GM18502 (cell line): ENCODE data around the gene EPC1.
"Not testable (repeated sequence)": the region's sequence is repeated elsewhere in the genome, so short reads cannot be mapped to it uniquely, and the experiment has no call there.

ENCODE experiments used
- ATAC-seq: cut with Tn5 transposase; IDR thresholded peaks from one replicate; pipeline ENCODE4 v1.9.1; 2021; ENCODE audit warnings: mild to moderate bottlenecking; ENCODE audit not compliant: unreplicated experiment, poor library complexity

EPC1 gene

DNA sequence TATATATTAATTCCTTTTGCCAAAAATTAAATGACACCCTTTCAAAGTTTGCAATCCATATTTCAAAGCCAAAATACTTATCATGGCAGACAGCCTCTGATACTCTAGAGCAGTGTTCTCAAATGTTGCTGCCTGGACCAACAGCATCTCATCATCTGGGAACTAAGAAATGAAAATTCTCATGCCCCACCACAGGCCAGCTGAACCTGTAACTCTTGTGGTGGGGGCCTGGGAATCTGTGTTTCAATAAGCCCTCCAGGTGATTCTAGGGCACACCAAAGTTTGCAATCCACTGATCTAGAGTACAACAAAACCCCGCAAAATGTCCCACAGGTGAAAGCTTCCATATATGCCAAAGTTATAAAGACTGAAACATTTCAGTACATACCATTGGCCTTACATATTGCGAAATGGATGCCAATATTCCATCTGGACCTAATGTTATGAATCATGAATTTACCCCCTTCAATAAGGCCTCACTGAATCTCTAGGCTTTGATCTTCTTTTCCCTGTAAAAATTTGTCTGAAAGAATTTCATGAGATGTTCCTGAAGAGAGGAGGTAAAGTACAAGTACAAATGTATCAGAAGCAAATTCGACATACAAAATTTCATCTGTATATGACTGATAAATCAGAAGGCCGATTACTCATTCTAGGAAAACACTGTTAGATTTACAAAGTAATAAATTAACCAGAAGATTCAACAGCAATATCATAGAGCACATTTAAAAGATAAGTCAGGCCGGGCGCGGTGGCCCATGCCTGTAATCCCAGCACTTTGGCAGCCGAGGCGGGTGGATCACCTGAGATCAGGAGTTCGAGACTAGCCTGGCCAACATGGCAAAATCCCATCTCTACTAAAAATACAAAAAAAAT is 25.3 kb upstream of the EPC1 start:
- no peak for ATAC-seq

DNA sequence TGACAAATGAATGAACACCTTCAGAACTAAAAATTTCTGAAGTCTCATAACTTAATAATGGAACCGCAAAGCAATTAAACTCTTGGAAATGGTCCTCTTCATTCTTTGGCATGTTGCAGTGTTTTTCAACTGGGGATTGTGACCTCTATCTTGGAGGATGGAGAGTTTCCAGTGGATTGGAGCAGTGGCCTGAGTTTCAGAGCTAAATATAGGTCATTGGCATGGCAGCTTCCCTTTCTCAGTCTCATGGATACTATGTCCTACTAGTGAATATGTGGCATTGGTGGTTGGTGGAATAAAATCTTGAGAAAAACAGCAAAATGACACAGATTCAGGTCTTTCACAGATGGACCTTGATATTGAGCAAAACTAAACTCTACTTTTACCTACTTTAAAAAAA is 24.1 kb upstream of the EPC1 start:
- ATAC-seq, result no peak

DNA sequence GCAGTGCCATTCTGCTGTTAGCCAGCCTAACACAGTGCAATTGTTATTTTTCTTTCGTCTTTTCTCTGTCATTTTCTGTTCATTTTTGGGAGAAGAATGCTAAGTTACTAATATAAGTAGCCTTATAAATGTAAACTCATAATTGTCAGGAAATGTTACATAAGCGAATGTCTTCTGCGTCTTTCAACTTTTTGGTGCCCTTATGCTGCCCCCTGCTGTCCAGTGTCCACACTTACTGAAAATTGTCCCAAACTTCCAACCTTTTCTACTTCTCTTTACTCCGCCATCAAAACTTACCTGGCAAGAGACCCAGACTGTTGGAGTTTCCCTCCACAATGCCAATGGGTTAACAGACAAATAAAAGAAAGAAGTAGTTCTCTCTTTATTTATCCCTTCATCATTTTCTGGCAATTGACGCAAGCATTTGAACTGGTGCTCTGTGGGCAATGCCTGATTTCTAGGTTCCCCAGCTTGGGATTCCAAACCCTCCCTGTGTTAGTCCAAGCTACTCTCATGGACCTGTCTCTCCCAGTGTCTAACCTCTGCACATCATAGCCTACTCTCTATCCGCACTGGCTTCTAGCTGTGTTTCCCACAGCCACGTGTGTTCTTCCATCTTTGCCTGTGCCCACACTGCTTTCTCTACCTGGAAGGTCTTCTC is 21.0 kb upstream of the EPC1 start:
- peak; percentile 65 for ATAC-seq

DNA sequence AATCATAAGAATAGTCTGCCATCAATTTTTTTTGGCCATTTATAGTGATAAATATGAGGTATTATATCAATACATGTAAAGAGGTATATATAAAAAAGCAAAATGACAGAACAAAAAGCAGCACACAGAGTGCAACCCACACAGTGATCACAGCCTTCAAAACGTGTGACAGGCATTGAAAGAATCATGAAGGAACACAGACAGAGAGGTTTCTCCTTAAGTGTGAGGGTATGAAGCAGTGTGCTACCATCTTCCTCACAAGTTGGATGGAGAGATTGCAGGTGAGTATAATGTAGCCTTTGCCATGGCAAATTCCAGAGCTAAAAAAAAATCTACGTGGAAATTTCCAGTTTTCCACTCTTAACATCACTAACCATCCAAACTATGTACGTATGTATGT is 19.6 kb upstream of the EPC1 start:
- ATAC-seq, result no peak

DNA sequence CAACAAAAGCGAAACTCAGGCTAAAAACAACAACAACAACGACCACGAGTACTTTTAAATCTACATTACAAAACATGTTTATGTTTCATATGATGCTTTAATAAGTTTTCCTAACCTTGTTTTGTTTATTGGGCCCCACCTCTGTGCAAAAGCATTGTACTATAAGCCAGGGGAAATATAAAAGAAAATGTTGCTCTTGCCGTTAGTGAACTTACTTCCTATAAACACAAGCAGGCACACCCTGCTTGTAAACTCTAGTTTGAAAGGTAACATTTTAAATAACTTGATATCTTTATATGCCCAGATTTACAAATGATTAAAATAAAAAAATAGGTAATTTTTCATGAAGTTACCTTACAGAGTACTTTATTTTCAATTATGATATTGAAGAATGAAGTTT is 19.2 kb upstream of the EPC1 start:
- no peak for ATAC-seq

DNA sequence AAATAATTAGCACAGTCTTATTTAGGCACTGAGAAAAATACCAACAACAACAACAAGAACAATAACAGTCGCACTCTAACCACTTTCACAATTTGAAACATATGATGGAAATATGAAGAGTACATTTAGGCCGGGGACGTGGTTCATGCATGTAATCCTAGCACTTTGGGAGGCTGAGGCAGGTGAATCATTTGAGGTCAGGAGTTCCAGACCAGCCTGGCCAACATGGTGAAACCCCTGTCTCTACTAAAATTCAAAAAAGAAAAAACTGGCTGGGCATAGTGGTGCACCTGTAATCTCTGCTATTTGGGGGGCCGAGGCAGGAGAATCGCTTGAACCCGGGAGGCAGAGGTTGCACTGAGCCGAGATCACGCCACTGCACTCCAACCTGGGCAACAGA is 18.4 kb upstream of the EPC1 start:
- not testable (repeated sequence) for ATAC-seq

DNA sequence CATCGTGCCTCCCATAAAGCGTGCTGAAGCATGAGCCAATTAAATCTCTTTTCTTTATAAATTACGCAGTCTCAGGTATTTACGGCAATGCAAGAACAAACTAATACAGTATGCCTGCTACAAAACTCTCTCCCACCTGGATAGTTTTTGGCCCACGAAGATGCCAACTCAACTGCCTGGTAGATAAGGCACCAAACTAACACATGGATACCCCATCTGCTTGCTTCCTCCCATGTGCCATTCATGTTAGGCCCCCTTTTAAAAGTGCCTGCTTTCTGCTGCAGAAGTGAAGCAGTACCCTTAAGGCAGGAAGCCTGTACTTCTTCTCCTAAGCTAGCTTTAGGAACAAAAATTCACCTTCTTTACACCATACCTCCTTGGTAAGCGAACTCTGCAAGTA is 15.6 kb upstream of the EPC1 start:
- no peak for ATAC-seq

DNA sequence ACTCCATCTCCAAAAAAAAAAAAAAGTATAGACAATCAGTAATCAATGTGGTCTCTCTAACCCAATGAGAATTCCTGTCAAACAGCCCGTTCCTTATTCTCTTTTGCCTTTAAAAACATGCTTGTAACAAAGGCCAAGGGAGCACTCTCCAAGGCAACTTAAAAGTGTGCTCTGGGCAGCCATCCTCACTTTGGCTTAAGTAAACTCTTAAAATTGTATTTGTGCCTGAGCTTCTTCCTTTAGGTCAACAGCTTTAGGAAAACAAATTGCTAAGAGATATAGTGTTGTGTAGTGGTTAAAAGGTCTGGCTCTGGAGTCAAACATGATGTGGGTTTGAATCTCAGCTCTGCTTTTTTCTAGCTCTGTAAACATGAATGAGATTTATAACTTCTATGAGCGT is 13.9 kb upstream of the EPC1 start:
- no peak for ATAC-seq

DNA sequence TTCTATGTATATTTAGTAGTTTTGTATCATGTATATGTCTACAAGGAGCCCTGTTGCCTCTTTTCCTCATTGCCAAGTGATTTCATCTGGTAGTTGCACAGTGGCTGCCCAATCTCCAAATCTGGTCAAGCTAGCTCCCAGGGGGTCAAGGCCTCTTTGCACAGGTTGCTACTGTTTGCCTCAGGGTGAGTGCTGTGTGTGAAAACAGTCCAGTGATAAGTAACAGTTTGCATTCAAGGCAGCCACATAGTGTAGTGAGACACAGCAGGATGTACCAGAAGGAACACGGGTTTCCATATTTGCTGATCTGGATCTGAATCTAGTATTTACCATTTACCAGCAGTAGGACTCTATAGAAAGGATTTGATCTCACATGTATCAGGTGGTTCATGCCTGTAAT is 13.3 kb upstream of the EPC1 start:
- no peak for ATAC-seq

DNA sequence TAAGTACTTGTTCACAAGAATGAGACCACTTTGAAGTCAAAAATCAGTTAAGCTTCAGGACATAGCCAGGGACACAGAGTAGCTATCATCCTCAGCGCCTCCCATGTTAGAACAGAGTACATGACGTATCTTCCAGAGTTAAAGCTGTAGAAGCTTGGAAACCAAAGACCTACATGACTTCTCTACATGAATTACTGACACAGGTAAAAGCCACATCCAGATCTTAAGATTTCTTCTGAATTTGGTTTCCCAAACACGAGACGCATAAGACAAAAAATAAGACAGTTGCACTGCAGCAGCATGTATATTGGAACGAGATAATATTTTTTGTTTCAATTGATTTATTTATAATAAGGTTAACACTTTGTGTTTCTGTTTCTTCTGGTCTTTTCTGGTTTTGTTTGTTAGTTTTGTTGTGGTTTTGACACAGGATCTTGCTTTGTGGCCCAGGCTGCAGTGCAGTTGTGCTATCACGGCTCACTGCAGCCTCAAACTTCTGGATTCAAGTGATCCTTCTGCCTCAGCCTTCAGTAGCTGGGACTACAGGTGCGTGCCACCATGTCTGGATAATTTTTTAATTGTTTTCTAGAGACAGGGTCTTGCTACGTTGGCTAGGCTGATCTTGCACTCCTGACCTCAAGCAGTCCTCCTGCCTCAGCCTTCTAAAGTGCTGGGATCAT is 10.2 kb upstream of the EPC1 start:
- no peak for ATAC-seq

DNA sequence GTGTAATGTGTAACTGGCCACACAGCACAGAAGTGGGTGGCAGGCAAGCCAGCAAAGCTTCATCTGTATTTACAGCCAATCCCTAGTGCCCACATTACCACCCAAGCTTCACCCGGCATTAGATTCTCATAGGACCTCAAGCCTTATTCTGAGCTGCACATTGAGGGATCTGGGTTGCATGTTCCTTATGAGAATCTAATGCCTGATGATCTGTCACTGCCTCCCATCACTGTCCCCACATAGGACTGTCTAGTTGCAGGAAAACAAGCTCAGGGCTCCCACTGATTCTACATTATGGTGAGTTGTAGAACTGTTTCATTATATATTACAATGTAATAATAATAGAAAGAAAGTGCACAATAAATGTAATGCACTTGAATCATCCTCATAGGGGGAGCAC is 7.7 kb upstream of the EPC1 start:
- not testable (repeated sequence) for ATAC-seq

DNA sequence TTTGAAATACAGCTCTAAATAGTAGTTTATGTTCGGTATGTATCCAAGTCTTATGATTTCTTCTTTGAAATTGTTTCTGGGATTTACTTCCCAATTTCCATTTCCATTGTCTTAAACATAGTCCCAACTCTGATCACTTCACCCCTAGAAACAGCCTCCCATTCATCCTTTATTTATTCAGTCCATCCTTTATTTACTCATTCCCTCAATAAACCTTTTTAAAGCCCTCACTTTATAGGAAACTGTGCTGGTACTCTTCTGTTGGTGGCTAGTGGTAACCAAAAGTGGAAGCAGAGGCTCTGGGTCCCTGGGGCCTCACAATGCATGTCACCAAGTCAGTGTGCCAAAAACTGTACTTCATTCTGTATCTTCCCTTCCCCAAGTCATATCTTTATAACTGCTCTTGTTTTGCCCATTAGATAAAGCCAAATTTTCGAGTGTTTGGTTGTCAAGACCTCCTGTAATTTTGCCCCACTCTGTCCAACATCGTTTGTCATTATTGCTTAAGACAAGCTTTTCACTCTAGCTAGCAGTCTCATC is 3.9 kb upstream of the EPC1 start:
- ATAC-seq, result no peak

DNA sequence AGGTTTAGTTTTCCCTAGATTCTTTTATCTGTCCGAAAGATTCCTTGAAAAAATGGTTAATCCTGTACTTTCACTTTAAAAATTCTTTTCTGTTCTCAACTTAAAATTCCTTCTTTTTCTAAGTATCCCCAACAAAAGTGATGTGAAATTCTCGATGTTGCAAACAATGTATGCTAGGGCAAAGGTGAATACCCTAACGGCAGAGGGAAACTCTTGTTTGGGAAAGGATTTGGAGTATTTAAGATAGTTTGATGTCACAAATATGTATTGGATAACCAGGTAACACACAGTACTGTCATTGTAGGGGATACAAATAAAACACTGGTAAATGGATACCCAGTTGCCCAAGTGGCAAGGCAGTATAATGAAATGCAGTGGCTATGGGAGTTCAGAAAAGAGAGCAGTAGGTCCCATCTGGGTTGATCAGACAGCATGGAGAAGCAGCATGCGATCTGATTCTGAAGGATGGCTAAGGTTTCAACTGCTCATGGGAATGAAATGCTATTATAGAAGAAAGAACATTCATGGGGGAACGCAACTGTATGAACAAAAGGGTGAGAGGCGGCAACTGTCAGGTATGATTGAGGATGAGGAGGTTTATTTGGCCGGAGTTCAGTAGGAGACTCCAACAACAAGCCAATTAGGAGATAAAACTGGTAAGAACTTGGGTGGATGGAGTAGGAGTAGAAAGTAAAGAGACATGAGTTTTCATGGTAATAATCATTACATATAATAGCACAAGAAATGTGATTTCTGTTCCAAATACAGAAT is 3.2 kb upstream of the EPC1 start:
- no peak for ATAC-seq

DNA sequence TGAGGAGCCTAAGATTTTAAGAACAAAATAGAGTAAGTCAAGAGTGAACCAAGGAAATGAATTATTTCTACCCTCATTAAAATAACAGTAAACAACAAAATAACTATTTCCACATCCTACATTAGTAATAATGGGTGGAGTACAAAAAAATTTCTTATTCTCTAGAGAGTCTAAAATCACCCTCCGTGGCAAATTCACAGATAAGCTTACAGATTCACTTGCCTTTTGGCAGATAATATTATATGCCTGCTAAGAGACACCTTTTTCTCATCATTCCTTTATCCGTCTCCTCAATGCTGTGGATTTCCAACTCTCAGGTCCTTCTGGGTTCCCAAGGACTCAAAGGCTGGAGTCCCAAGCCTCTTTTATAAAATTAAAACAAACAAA is 2.2 kb upstream of the EPC1 start:
- ATAC-seq, result no peak

DNA sequence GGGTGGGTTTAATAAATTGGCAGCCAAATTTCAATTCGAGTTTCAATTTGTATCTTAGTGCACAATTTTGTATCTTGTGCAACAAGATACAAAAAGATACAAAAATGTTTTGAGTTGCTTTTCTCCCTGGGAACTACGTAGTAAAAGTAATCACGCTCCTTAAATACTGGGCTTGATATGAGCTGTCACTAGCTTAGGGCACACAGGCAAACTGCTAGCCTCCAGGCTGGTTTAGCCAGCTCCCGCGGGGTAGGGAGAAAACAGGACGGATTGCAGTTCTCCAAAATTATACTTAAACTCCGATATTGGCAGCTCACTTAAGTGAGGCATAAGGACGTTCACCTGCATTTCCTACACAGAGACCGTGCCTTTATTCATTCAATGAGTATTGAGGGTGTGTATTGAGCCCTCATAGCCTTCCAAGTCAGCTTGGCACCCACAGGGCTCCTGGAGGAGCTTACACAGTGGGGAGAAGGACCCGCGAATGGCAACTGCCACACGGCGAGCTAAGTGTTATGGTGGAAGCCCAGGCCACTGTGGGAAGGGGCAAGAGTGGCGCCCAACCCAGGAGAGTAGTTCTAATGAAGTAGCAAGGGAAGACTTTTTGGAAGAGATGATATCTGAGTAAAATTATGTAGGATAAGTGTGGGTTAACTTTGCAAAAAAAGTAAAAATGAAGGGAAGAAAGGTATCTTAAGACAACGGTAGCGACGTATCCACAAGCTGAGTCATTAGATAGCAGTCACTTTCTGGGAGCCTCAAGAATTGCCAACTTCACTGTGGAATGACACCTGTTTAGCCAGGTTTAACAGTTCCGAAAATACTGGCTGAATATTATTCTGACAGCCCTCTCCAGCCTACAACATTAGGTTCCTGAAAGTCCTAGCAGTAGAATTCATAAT is 1.6 kb upstream of the EPC1 start:
- no peak for ATAC-seq

DNA sequence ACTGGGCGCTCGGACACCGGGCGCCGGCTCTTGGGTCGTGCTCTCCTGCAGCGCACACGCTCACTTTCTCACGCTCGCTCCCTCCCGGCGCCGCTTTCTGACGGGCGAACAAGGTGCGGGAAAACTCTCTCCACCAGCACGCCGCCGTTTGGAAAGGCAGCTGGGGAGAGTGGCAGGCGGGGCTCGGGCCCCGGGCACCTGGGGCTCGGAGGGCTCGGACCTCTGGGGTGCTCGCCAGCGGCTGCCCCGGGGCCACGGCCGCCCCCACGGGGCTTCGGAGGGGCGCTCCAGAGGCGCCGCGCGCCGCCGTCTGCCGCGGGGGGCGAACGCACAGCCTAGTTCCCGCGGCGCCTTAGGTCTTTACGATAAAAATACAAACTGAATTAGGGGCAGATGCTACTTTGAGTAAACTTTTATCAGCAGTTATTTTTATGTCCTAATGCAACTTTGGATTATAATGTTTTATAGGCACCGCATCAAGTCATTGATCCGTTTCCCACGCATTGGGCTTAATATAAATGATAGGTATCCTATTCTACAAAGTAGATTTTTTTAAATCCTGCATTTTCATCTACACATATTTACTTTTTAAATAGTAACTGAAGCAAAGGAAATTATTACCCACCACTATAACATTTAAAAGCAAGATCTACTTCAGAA is 535 bp upstream of the EPC1 start:
- peak; percentile 14 for ATAC-seq

DNA sequence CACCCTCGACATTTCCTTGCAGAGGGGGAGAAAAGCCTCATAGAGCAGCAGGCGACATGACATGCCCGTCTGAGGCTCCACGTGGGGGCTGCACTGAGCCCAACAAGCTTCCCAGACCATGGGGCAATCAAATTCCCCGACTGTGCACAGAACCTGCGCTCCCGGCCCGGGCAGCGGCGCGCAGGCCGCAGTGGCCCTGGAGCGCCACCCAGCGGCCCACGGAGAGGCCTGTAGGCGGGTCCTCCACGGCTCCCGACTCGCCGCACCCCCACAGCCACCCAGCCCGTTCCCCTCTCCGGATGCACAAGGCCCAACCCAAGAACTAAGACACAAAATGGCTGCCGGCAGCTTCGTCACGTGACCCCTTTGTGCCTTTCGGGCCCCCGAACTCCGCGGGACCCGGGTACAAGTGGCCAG is 816 bp downstream of the EPC1 start:
- ATAC-seq, result peak; percentile 84

DNA sequence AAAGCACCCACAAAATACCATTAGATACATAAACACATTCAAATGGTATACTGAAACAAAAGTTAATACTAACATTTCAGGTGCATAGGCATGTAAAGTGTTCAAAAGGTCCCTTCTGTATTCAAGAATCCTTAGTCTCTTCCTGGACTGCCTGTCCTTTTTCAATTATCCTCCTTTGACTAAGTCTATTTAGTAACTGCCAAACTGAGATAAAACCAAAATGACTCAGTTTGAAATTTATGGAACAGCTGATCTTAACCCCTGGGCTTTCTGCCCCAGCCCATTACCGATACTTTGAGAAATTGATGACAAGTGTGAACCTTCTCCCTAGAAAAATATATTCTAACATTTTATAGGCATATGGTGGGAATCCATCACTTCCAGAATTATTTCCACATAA is 5.4 kb downstream of the EPC1 start:
- no peak for ATAC-seq
